Sciatic nerve (tissue), 2 donors: ENCODE measurements around the gene PHLDB3. TPM values are rescaled to one million over a fixed set of nuclear protein-coding genes. Genes with fewer than 3 reads are reported as not detected.
"Not testable (repeated sequence)": the region's sequence is repeated elsewhere in the genome, so short reads cannot be mapped to it uniquely, and the experiment has no call there.

Source experiments
- ATAC-seq: fragments of 200-7000 bp; cut with Tn5 transposase; one replicate; pipeline ENCODE4 v1.9.1; 2020; ENCODE audit warnings: mild to moderate bottlenecking, moderate library complexity
- DNase-seq: peaks from one replicate; pipeline ENCODE4 v3.0.0-alpha.2; 2020; ENCODE audit warnings: low spot score
- intact Hi-C: fragments of 100-400 bp; cut with DNase I; formaldehyde crosslinking; loops from one replicate; pipeline ENCODE4 v1.14.2; 2022
- total RNA-seq: library from RNA; stranded (reverse); fragmentation: NEBNext Ultra II Directional; extraction: Animal tissue kit (Norgen Biotek cat#: 25700); gene quantifications from one replicate; pipeline ENCODE4 v1.2.1, GENCODE V29; 2021
- donor health status: DM: no; HTN: no; CAD: no.
- donor health status: DM: no; HTN: no; CAD: no.

The PHLDB3 gene
- total RNA-seq, 1 donor from 2014 or later, result 12.7 TPM

- peak; percentile 72 for DNase-seq
- ATAC-seq, result peak; percentile 0
- intact Hi-C loops, result no loop called here
These were observed 28.0 kb upstream of the PHLDB3 start for GRCh38 chr19:43532571-43532961.

DNA sequence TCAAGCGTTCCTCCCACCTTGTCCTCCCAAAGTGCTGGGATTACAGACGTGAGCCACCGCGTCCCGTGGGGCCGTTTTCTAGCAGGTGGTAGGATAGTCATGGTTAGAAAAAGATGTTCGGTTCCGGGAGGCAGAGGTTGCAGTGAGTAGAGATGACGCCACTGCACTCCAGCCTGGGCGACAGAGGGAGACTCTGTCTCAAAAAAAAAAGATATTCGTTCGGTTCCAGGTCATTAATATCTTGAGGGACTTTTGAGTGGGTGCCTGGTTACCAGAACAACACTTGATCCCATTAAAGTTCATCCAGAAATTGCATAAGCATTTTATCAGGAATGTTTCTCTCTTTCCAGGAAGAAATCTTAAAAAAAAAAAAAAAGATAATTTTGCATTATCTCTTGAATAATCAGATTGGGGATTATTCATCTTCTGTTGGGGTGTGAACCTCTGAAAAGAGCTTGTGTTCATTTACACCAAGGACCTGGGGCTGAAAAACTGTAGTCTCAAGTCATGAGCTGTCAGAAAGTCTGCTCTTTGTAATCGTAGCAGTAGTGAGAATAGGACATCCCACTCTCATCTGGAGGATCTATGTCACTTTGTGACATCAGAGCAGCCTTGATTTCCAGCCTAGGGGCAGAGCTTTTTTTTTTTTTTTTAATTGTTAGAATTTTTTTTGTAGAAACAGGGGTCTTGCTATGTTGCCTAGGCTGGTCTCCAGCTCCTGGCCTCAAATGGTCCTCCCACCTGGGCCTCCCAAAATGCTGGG is 23.5 kb upstream of the PHLDB3 start:
- ATAC-seq, result peak; percentile 69
- DNase-seq, result peak; percentile 66
- intact Hi-C loops, result no loop called here

DNA sequence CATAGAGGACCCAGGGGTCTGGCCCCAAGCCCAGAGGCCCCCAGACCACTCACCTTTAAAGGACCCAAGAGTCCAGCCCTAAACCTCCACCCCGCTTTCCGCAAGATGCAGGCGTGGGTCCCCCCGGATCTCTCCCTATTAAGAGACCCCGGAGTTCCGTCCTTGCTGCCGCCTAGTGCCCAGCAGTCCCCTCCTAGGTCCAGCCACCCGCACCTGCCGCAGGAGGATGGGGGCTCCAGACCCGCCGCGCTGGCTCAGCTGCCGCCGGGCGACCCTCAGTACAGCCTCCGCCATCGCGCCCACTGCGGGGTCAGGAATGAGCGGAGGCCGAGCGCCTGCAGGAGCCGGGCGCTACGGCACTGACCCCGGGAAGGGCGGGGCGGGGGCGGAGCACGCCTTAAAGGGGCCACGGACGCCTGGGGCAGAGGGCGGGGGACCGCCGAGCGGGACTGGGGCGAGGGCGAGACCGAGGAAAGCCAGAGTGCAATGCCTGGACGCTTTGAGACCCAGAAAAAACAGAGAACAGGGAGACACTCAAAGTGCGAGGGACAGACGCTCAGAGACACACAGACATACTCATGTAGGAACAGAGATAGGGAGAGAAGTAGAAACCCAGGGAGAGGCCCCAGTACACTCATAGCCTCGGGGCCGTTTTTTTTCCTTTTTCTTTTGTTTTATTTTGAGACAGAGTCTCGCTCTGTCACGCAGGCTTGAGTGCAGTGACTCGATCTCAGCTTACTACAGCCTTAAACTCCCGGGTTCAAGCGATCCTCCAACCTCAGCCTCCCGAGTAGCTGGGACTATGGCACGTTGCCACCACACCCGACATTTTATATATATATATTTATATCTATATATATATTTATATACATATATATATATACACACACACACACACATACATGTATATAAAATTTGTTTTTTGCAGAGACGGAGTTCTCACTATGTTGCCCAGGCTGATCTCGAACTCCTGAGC is 22.6 kb upstream of the PHLDB3 start, which contains the start of gene ETHE1:
ETHE1 (minus strand) TSS at position 318 of the 976 bp plus-strand sequence; CDS start at position 294, 24 bp downstream.
- DNase-seq (peak; percentile 90), ATAC-seq (peak; percentile 92)
- intact Hi-C loops, result no loop called here

DNA sequence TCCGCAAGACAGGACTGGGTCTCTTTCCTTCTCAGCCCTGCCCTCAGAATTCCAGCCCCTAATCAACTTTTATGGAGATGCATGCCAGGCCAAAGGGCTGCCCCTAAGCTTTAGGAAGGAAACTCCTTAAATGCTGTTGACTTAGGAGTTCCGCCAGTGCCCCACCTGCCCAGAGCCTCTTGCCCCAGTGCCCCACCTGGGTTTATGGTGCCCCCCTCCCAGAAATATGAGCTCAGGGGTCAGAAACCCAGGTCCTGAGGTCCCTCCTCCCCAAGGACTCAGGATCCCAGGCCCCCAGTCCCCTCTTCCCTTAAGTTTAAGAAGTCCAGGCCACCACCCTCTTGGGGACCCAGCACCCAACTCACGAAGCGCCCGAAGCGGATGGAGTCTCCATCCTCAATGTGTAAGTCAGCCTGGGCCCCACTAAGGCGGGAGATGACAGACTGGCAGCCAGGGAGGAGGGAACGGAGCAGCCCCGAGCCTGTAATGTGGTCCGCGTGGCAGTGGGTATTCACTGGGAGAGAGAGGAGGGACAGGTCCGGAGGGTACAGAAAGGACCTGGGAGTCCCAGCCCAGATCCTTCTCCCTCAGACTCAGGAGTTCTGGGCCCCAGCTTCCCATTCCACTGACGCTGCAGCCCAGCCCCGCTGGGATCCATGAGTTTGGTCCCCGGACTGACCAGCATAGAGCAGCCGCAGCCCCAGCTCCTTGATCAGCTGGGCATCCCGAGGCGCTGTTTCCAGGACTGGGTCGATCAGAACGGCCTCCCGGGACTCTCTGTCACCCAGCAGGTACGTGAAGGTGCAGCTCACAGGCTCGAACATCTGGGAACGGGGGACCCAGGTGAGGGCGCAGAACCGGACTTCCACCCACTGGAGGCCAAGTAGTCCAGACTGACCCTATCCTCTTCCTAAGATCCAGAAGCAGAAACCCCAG is 21.6 kb upstream of the PHLDB3 start:
- ATAC-seq, result peak; percentile 24
- intact Hi-C loops, result no loop called here
- peak; percentile 71 for DNase-seq

- ATAC-seq (peak; percentile 68), DNase-seq (peak; percentile 69)
- intact Hi-C loops, result loop anchor here (5.0 kb wide), 1 partner anchor 78 kb away; no protein-coding TSS in a partner anchor
These were observed 20.6 kb upstream of the PHLDB3 start for GRCh38 chr19:43524922-43525835.

GRCh38 chr19:43523696-43524095 is 19.1 kb upstream of the PHLDB3 start:
- intact Hi-C loops, result loop anchor here (5.0 kb wide), 1 partner anchor 76 kb away; no protein-coding TSS in a partner anchor
- ATAC-seq, DNase-seq: not testable (repeated sequence)

DNA sequence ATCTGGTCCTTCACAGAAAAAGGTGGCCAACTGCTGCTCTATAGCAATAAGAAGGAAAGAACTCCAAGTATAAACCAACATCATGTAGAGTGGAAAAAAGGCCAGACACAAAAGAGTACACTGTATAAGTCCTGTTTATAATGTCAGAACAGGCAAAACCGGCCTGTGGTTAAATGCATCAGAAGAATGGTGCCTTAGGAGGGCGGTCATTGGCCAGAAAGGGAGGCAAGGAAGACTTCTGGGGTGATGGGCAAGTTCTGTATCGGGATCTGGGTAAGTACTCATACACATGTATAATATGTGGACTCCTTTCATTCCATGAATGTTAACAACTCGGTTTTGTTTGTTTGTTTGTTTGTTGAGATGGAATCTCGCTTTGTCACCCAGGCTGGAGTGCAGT is 18.4 kb upstream of the PHLDB3 start:
- DNase-seq (no peak), ATAC-seq (no peak)
- intact Hi-C loops, result loop anchor here (5.0 kb wide), 1 partner anchor 76 kb away; no protein-coding TSS in a partner anchor

DNA sequence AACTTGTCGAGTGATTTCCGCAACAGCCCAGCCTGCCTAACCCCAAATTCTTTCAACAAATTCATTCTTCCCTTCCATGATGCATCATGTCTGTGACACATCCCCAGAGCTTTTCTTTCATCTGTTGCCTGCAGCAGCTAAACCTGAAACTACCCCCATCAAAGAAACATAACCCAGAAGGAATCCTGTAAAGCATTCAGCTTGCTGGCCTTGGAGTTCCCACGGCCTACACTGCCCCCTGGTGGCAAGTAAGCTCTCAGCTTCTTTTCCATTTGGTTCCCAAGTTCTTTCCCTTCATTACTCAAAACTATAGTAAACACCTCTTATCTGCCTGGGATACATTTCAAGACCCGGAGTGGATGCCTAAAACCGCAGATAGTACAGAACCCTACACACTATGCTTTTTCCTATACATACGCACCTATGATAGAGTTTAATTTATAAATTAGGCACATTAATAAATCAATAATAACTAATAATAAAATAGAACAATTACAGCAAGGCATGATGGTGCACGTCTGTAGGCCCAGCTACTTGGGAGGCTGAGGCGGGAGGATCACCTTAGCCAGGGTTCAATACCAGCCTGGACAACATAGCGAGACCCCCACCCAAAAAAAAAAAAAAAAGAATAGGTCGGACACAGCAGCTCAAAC is 15.0 kb upstream of the PHLDB3 start:
- DNase-seq, result peak; percentile 89
- ATAC-seq, result peak; percentile 82

GRCh38 chr19:43518051-43518450 is 13.5 kb upstream of the PHLDB3 start:
- intact Hi-C loops, result no loop called here
- ATAC-seq, result no peak
- no peak for DNase-seq

More for the DNA sequence above, 15.0 kb upstream of the PHLDB3 start:
- intact Hi-C loops, result loop anchor here (5.0 kb wide), 1 partner anchor 72 kb away; no protein-coding TSS in a partner anchor

DNA sequence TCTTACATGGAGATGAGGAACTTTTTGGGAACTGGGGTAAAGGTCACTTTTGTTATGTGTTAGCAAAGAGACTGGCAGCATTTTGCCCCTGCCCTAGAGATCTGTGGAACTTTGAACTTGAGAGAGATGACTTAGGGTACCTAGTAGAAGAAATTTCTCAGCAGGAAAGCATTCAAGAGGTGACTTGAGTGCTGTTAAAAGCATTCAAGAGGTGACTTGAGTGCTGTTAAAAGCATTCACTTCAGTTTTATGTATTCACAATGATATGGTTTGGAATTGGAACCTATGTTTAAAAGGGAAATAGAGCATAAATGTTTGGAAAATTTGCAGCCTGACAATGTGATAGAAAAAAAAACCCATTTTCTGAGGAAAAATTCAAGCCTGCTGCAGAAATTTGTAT is 7.9 kb upstream of the PHLDB3 start:
- ATAC-seq, DNase-seq, intact Hi-C loops: not testable (repeated sequence)

DNA sequence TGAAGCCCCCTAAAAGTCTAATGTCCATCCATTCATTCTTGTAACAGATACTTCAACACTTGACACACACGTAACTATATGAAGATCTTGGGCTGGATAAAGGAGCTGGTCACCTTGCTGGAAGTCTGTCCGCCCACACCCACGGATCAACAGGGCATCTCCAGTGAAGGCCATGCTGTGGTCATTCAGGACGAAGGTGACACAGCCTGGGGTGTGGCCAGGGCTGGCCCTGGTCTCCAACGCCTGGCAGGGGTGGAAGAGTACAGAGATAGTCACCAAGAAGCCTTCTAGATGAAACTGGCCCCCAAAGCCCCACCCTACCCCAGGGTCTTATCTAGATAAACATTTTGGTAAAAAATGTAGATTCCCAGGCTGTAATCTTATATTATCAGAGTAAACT is 6.8 kb upstream of the PHLDB3 start:
- ATAC-seq, result no peak
- intact Hi-C loops, result no loop called here
- no peak for DNase-seq

GRCh38 chr19:43510713-43511112 is 6.2 kb upstream of the PHLDB3 start:
- ATAC-seq (no peak), DNase-seq (no peak)
- intact Hi-C loops, result no loop called here

DNA sequence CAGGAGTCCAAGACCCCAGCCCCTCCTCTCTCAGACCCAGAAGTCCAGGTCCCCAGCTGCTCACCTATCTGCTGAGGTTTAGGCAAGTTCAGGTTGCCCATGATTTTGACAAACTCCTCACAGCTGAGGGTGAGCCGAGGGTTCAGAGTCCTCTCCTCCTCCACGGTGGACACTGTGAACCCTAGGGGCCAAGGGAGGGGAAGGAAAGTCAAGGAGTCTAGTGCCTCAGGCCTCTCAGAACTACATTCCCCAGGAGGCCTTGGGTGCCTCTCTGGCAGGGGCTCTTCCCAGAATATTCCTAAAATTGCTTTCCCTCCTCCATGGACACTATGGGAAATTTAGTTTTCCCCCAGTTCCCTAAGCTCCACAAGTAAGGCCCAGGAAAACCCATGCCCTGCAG is 3.3 kb upstream of the PHLDB3 start:
- DNase-seq, result no peak
- no peak for ATAC-seq
- intact Hi-C loops, result no loop called here

DNA sequence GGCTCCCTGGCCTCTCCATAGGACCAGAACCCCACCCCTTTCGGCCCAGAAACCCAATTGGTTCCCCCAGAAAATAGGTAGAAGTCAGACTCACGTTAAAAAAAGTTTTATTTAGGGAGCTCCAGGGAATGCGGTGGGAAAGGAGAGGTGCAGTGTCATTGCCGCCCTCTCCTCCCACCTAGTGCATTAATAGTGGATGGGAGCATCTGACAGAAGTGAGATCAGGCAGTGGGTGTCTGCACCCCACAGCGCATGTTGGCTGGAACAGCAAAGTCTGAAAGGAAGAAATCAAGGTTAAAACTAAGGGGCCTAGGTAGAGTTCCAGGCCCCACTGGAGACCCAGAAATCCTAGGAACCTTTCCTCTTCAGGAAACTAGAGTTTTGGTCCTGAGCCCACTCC is 2.1 kb upstream of the PHLDB3 start:
- intact Hi-C loops, result no loop called here
- ATAC-seq, result no peak
- DNase-seq, result no peak

- no peak for DNase-seq
- ATAC-seq, result no peak
- intact Hi-C loops, result no loop called here
These were observed 1.4 kb upstream of the PHLDB3 start for GRCh38 chr19:43505941-43506340.

DNA sequence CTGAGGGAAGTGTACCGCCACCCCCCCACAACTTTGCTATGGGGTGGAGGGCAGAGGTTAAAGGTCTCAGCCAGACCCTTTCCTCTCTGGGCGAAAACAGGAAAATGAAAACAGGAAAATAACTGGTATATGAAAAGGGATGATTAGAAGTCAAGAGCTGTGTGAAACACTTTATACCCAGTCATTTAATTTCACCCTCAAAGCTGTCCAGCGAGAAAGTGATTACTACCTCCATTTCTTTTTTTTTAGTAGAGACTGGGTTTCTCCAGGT is 575 bp upstream of the PHLDB3 start:
- intact Hi-C loops, result no loop called here
- ATAC-seq (no peak), DNase-seq (no peak)
